Measurements from ENCODE around the gene MACF1.
"Not testable (repeated sequence)": the region's sequence is repeated elsewhere in the genome, so short reads cannot be mapped to it uniquely, and the experiment has no call there.

Gene MACF1

DNA sequence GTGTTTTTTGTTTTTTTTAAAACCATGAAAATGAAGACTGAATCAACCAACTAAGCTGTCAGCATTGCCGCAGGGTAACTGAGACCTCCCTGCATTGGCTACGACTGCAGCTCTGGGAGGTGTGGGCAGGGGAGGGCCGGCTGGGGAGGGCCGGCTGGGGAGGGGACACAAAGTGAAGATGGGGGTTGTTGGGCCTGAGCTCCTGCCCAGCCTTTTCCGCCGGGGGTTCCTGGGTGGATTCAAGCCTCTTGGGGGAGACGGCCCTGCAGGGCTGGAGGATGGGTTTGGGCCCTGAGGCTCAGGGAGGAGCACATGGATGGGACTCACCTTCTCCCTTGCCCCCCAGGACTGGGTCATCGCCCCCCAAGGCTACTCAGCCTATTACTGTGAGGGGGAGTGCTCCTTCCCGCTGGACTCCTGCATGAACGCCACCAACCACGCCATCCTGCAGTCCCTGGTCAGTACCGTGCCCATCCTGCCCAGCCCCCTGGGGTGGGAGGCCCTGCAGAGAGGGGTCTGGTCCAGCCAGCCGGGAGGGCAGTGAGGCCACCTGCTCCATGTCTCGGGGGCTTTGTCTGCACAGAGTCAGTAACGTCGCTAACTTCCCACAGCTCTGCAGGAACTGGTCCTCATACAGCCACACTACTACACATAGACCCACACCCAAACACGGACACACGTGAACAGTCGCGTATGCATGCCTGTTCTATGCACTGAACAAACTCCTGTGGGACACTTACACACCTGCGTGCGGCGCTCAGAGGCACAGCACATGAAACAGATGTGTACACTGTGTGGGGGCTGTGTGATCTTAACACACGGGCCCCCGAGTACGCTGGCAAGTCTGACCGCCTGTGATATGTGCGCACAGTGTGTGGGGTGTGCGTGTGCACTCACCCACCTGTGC lies 318.4 kb downstream of the MACF1 start:
- DNase-seq: no peak

DNA sequence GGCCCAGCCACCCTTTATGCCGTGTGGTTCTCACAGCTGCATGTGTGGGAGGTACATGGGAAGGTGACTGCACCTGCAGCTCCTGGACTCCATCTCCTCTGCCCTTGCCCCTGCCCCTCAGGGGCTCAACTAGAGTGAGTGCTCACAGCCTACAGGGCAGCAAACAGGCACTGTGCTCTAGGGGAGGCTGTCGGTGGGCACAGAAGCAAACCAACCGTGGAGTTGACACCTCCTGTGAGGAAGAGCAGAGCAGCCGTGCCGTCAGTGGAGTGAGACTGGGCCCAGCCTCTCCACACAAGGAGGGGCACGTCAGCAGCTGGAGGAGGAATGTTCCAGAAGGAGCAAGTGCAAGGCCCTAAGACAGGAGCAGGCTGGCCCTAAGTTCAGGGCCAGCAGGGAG lies 319.7 kb downstream of the MACF1 start:
- no peak for DNase-seq

DNA sequence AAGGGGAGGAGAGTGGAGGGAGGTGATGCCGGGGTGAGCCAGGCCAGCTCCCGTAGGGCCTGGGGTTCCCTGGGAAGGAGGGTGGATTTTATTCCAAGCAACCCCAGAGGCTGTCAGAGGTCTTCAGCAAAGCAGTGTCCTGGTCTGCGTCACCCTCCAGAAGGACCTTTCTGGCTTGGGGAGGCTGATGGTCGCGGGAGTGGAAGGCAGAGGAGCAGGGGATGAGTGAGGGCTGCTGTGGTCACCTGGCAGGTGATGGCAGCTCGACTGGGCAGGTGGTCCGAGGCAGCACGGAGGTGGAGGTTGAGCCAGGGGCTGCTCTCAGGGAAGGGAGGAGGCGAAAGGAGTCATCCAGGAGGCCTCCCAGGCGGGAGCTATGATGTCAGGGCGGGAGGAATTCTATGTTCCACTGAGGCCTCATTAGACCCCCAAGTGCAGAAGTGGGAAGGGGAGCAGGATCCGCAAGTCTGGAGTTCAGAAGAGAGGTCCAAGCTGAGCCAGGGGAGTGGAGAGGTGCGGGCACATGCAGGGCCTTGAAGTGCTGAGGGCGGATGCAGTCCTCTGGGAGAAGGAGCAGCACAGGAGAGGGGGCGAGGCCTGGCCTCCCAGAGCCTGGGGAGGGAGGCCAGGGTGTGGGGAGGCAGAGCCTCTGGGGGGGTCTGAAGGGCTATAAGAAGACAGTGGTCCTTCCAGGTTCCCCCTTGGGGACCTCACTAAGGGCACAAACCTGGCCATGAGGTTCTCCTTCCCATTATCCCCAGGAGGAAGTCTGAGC lies 320.3 kb downstream of the MACF1 start:
- no peak for DNase-seq

DNA sequence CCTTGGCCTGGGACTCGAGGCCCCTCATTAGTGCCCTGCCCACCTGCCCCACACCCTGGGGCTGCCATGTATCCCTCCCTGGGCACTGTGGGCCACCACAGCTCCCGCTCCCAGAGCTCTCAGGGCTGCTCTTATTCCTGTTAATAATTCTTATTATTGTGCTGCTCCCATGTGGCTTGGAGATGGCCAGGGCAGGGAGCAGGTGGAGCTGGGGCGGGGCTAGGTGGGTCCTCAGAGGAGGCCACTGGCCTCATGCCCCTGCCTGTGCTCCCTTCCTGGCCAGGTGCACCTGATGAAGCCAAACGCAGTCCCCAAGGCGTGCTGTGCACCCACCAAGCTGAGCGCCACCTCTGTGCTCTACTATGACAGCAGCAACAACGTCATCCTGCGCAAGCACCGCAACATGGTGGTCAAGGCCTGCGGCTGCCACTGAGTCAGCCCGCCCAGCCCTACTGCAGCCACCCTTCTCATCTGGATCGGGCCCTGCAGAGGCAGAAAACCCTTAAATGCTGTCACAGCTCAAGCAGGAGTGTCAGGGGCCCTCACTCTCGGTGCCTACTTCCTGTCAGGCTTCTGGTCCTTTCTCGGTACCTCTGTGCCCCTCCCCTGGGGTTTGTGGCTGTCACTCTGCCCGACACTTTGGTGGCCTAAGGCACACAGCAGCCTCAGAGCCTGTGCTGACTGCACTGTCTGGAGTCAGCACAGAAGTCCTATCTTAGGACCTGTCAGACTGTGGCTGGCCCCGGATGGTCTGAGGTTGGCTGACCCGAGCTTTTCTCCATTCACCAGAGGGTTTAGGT lies 321.1 kb downstream of the MACF1 start:
- no peak for DNase-seq

DNA sequence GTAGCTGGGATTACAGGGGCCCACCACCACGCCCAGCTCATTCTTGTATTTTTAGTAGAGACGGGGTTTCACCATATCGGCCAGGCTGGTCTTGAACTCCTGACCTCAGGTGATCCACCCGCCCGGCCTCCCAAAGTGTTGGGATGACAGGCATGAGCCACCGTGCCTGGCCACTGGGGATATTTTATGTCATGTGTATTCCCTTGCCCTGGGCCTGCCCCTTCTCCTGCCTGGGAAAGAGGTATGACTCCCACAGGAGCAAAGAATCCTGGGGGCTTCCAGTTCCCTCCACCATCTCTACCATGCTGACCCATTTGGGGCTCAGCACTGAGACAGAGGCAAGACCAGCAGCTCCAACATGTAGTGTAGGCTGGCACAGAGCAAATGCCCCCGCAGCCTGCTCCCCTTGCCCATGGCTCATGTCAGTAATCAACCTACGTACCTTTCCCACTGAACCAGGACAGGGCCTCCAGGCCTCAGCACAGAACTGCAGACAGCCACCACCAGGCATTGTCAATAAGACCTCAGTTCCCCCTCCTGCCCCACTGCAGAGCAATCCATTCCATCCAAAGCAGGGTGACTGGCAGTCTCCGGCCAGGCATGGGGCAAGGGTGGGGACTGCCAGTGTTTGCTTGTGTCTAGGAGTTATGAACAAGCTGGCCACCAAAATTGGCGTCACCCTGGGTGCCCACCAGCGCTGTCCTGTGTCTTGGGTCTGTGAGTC lies 322.1 kb downstream of the MACF1 start:
- no peak for DNase-seq

DNA sequence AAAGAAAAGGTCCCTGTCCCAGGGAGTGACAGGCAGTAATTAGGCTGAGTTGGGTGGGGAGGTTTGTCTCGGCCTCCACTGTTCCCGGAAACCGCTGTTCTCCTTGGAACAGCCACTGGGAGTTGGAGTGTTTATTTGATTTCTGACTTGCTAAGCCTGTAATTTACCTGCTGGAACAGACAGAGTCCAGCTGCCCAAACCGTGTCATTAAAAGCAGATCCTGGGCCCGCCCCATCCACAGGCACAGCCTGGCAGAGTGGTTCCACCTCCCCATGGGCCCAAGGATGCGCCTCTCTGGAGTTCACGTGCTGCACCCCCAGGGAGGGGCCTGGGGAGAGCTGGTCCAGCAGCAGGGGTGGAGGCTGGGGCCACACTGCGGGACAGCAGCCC lies 322.7 kb downstream of the MACF1 start:
- not testable (repeated sequence) for DNase-seq

DNA sequence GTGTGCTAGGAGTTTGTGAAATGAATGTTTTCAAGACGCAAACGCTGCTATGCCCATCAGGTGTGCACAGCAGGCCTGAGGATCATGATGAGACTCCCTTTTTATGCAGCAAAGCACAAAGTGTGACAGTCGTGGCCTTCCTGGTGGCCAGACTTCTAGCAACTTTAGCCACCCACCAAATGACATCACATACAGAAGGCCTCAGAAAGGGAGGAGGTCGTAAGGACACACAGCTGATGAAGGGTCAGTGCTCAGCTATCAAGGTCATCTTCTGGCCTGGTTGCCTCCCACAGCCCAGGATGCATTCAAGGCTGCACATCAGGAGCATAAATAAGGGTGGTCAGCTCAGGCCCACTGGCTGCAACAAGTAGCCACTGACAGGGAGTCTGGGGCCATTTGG lies 323.6 kb downstream of the MACF1 start:
- no peak for DNase-seq

DNA sequence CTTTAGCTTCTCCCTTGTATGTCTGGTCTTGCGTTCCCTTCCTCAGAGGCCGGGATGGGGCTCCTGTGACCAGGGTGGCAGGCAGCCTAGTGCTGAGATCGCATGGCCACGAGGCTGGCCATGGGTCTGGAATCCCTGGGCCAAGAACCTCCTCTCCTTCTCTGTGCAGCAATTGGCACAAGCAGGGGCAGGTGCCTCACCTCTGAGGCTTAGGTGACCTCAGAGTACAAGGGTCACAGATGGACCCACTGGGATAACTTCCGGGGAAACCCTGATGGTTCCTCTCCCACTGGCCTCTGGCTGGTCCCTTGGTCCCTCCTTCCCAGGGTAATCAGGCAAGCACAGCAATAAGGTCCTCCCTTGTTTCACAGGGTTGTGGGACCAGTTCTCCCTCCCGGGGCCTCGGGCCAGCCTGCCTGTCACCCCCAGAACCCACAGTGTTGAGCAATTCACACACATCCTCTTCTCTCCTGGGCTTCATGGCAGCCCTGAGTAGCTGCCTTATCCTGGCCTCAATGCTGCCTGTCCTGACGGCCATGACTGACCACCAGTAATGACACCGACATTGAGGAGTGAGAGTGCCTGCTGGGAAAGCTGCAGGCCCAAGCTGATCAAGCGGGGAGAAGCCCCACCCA lies 325.5 kb downstream of the MACF1 start:
- no peak for DNase-seq

DNA sequence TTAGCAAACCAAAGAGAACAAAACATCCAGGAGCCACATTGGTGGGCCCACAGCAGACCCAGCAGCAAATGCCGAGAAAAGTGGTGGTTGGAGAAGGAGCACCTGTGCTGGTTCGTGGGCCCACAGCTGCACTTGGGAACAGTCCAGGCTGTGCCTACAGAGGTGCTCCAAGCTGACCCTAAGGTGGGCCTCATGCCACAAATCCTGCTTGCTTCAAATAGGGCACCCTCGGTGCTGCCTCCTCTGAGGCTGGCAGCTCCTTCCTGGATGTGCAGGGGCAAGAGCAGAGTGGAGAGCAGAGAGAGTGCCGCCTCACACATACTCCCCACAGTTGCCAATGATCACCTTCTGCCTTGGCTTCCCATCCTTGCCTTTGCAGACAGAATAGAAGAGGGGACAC lies 327.0 kb downstream of the MACF1 start:
- DNase-seq: no peak

DNA sequence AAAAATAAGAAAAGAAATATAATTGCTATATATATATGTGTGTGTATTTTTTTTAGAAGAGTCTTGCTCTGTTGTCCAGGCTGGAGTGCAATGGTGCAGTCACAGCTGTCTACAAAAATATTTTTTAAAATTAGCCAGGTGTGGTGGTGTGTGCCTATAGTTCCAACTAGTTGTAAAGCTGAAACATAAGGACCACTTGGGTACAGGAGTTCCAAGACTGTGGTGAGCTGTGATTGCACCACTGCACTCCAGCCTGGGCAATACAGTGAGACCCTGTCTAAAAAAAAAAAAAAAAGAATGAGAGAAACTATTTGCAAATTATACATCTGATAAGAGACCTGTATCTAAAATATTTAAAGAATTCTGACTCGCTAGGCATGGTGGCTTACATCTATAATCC lies 328.9 kb downstream of the MACF1 start:
- no peak for DNase-seq
